Prostate gland (tissue), 2 donors: ENCODE data around the gene SMC4. TPM values are rescaled to one million over a fixed set of nuclear protein-coding genes. Genes with fewer than 3 reads are reported as not detected.

ENCODE experiments used
- DNase-seq: peaks from one replicate; pipeline ENCODE4 v3.0.0-alpha.2; 2019; ENCODE audit warnings: low spot score
- H3K27ac ChIP-seq, 2 donors: fragments of 200-600 bp; sonication (generic); 2 replicates each; pipeline ENCODE4 v1.5.1; 2017 to 2019
- H3K27me3 ChIP-seq: fragments of 200-600 bp; sonication (generic); replicated peaks from 2 replicates; pipeline ENCODE4 v1.5.1; 2019; ENCODE audit not compliant: insufficient read depth
- H3K36me3 ChIP-seq, 2 donors: fragments of 200-600 bp; sonication (generic); 1 replicate in 1 of 2; 2 replicates in 1 of 2; pipeline versions ENCODE4 v1.5.1 to v1.8.1; 2017 to 2019
- H3K4me1 ChIP-seq: fragments of 200-600 bp; sonication (generic); replicated peaks from 2 replicates; pipeline ENCODE4 v1.5.1; 2019
- H3K4me3 ChIP-seq, 2 donors: fragments of 200-600 bp; sonication (generic); 2 replicates each; pipeline ENCODE4 v1.5.1; 2017 to 2019
- H3K9me3 ChIP-seq: fragments of 200-600 bp; sonication (generic); 2 replicates; pipeline ENCODE4 v1.5.1; 2017
- POLR2A ChIP-seq: fragments of 450-650 bp; IDR thresholded peaks from one replicate; pipeline ENCODE4 v1.6.1; 2016; ENCODE audit warnings: antibody characterized with exemption, mild to moderate bottlenecking
- POLR2AphosphoS5 ChIP-seq: sonication (generic); formaldehyde crosslinking; IDR thresholded peaks from one replicate; pipeline ENCODE4 v1.6.1; 2017; ENCODE audit warnings: antibody characterized with exemption
- WGBS: methylation state at CpG from one replicate; pipeline ENCODE4 v1.1.5; 2018; 5-methylcytosine and 5-hydroxymethylcytosine counted together
- intact Hi-C: fragments of 100-400 bp; cut with DNase I; formaldehyde crosslinking; loops from one replicate; pipeline ENCODE4 v1.14.2; 2022
- total RNA-seq, 2 donors: library from RNA; depleted of rRNA; stranded (reverse); fragments of >200 nt; gene quantifications; one replicate each; pipeline ENCODE4 v1.1.0, GENCODE V29; 2016
- TF ChIP-seq, protein P1 (sequence below), 4 experiments: fragments of 200-600 bp in 2 of 4; fragments of 450-650 bp in 2 of 4; sonication (generic) in 2 of 4; IDR thresholded peaks; 1 replicate in 3 of 4; 2 replicates in 1 of 4; pipeline ENCODE4 v1.5.1; 2016 to 2019; ENCODE audit warnings: antibody characterized with exemption in 4 of 4, mild to moderate bottlenecking in 2 of 4, moderate library complexity in 2 of 4

The SMC4 gene
- total RNA-seq, 2 donors from 2014 or later, result 13.8 to 40.4 TPM

DNA sequence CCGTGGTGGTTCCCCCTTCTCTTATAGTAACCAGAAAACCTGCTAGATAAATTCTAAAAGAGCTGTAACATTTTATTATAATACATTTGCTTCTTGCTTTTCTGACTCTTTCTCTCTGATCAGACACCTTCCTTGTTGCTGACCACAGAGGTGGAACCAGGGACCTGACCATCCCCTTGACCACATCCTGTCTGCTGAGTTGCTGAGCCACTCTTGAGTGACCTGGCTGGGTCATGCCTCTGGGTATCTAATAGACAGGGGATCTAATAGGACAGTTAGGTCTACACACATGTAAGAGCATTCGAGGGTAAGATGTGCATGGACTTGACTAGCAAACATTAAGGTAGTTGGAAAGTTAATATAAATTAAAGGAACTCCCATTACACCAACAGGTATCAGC is 72.9 kb downstream of the SMC4 start:
- TF ChIP-seq, protein P1, sequence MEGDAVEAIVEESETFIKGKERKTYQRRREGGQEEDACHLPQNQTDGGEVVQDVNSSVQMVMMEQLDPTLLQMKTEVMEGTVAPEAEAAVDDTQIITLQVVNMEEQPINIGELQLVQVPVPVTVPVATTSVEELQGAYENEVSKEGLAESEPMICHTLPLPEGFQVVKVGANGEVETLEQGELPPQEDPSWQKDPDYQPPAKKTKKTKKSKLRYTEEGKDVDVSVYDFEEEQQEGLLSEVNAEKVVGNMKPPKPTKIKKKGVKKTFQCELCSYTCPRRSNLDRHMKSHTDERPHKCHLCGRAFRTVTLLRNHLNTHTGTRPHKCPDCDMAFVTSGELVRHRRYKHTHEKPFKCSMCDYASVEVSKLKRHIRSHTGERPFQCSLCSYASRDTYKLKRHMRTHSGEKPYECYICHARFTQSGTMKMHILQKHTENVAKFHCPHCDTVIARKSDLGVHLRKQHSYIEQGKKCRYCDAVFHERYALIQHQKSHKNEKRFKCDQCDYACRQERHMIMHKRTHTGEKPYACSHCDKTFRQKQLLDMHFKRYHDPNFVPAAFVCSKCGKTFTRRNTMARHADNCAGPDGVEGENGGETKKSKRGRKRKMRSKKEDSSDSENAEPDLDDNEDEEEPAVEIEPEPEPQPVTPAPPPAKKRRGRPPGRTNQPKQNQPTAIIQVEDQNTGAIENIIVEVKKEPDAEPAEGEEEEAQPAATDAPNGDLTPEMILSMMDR (IDR thresholded peaks at IDR 0.05), result no peak
- TF ChIP-seq POLR2AphosphoS5 (no peak), POLR2A (no peak)
- Histone ChIP-seq H3K27ac (no peak overlapping the region), H3K27me3 (no peaks in the 10 kb centered on the region), H3K36me3 (no peaks in the 10 kb centered on the region), H3K4me3 (no peak overlapping the region), H3K9me3 (no peaks in the 10 kb centered on the region), H3K4me1 (no peaks in the 10 kb centered on the region)
- intact Hi-C loops, result no loop called here
- 60% methylated on average over 2 of the region's 2 CpGs for WGBS
- DNase-seq, result no peak

DNA sequence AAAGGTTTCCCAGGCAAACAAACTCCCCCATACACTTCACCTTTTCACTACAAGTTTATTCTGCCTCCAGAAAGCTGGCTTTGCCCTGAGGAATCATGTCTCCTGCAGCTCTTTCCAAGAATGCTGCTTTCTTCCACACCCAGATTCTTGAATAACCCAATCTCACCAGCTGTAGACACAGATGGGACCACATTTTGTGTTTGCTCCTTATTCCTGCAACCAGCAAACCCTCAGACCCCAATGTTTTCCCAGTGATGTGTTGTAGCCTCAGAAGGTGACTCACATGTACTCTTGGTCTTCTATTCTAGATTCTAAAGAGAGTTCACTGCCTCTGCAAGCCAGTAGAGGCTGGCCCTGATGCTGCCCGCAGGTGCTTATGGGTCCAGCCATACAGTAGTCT is 73.8 kb downstream of the SMC4 start:
- no peak for DNase-seq
- TF ChIP-seq, protein P1 (IDR thresholded peaks at IDR 0.05), result no peak
- TF ChIP-seq POLR2AphosphoS5, result no peak
- TF ChIP-seq POLR2A, result no peak
- no peaks in the 10 kb centered on the region for H3K4me1 ChIP-seq
- H3K36me3 ChIP-seq, result no peaks in the 10 kb centered on the region
- no peak overlapping the region for H3K27ac ChIP-seq
- H3K27me3 ChIP-seq, result no peaks in the 10 kb centered on the region
- intact Hi-C loops, result no loop called here
- H3K9me3 ChIP-seq, result no peaks in the 10 kb centered on the region
- no peak overlapping the region for H3K4me3 ChIP-seq
- 73% methylated on average over 1 of the region's 1 CpG for WGBS

DNA sequence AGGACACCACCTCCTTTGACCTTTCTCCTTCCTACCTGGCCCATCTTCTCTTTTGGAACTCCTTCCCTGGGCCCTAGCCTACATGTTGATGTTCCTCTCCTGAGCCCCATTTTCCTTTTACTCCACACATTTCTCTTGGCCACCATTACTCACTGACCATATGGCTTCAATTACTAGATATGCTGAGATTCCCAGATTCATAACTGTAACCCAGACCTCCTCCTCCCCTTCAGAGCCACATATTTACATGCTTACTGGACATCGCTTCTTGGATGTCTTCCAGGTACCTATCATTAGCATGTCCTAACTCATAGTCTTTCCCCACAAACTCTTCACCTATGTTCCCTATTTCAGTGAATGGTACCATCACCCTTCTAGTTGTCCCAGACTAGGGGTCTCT is 74.5 kb downstream of the SMC4 start:
- Histone ChIP-seq H3K27ac (no peak overlapping the region), H3K27me3 (no peaks in the 10 kb centered on the region), H3K4me3 (no peak overlapping the region), H3K9me3 (no peaks in the 10 kb centered on the region), H3K36me3 (no peaks in the 10 kb centered on the region), H3K4me1 (no peaks in the 10 kb centered on the region)
- intact Hi-C loops, result no loop called here
- 38% methylated on average over 1 of the region's 1 CpG for WGBS
- DNase-seq, result no peak
- no peak for TF ChIP-seq POLR2A
- TF ChIP-seq POLR2AphosphoS5, result no peak
- TF ChIP-seq, protein P1 (IDR thresholded peaks at IDR 0.05), result no peak

DNA sequence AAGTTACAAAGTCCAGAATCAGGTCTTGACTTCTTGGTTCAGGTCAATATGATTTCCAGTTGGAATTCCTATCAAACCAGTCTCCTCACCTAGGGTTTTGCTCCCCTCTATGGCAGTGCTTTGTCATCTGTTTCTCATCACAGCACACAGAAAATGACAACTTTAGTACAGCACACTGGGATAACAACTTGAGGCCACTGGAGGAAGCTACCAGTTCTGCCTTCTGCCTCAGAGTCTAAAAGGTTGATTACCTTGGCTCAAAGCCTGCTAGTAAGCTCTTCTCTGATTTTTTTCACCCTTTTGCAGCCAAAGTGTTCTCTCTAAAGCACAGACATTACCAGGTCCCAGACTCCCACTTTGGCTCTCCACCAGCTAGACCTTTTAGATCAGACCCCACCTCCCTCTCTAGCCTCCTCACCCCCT is 75.0 kb downstream of the SMC4 start:
- H3K4me1 ChIP-seq, result no peaks in the 10 kb centered on the region
- H3K9me3 ChIP-seq, result no peaks in the 10 kb centered on the region
- no peaks in the 10 kb centered on the region for H3K27me3 ChIP-seq
- H3K36me3 ChIP-seq, result no peaks in the 10 kb centered on the region
- H3K4me3 ChIP-seq, result no peak overlapping the region
- no peak overlapping the region for H3K27ac ChIP-seq
- intact Hi-C loops, result no loop called here
- no peak for TF ChIP-seq POLR2A
- no peak for TF ChIP-seq POLR2AphosphoS5
- no peak for DNase-seq

DNA sequence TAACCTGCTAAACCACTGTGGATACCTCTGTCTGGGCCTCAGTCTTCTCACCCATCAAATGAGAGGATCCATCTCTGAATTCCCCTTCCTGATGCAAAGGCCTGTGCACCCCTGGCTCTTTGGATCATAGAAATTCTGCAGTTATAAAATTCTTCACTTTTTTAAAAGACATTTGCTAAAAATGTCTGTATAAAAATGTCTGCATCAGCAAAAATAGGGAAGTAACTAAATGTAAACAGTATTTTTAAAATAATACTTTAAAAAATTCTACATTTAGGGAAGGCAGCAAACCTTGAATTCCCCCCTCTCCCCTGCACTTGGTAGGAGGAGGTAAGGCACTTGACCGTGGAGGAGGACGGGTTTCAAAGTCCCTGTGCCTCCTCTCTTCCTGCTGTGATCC is 75.7 kb downstream of the SMC4 start:
- Histone ChIP-seq H3K27ac (no peak overlapping the region), H3K27me3 (no peaks in the 10 kb centered on the region), H3K9me3 (no peaks in the 10 kb centered on the region), H3K36me3 (no peaks in the 10 kb centered on the region), H3K4me3 (no peak overlapping the region), H3K4me1 (no peaks in the 10 kb centered on the region)
- DNase-seq, result no peak
- WGBS, result 87% methylated on average over 2 of the region's 2 CpGs
- intact Hi-C loops, result no loop called here
- TF ChIP-seq, protein P1 (IDR thresholded peaks at IDR 0.05), result no peak
- TF ChIP-seq POLR2A, result no peak
- TF ChIP-seq POLR2AphosphoS5, result no peak
